ENCODE measurements around the gene ANTXR1. TPM values are rescaled to one million over a fixed set of nuclear protein-coding genes. Genes with fewer than 3 reads are reported as not detected.

Gene ANTXR1
- total and polyA plus RNA-seq, 9 of the 15 experiments (the other 6 are each of a cell fraction or from before 2014, with no cell fraction given): 0.07 to 1.00 (median 0.54) TPM

DNA sequence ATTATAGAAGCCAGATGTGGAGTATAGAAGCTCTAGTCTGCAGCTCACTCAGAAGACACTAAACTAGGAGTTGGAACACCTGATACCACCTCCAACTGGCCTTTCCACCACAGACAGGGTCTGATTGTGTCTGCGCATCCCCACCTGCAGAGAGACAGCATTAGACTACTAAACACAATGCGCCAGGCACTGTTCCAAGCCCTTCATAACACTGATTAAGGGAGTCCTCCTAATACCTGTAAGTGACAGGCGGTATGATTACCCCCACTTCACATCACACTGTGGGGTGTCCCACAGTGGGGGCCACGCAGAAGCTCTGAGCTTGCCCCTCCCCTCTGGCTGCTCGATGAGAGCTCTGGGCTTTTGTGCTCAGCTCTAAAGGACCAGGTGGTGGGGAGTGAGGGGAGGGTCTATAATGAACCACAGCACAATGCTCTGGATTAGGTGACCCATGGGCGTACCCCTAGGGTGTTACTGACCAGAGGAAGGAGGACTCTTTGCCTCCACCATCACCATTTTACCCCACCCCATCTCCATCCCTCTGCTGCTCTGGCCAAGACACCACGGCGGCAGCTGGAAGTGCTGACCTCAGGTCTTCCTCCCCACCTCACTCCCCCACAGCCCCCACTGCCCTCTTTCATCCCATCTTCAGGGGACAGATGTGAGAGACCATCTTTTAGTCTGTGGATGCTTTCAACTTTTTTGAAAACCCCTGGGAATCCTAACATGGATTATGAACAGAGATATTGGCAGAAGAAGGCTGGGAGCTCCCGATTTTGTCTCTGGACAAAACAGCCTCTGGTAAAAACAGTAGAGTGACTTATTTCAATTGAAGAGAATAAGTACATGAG, 228.9 kb downstream of the ANTXR1 start (continued):
- no peak for TF ChIP-seq HEY1 (CRISPR knock-in tag; IDR thresholded peaks at IDR 0.05; ENCODE audit: borderline replicate concordance)
- no peak for TF ChIP-seq EZH2 (IDR thresholded peaks at IDR 0.05; ENCODE audit: borderline replicate concordance, low read depth, low read length)
- TF ChIP-seq CC2D1A (IDR thresholded peaks at IDR 0.05): no peak
- no peak for TF ChIP-seq GTF2E2 (tag; IDR thresholded peaks at IDR 0.05)
- no peak for TF ChIP-seq SUPT5H (IDR thresholded peaks at IDR 0.05)
- no peak for TF ChIP-seq CHD7 (IDR thresholded peaks at IDR 0.05; ENCODE audit: low read depth, low read length)
- no peak for TF ChIP-seq CAMTA2 (CRISPR knock-in tag; conservative IDR thresholded peaks at IDR 0.05)
- no peak for TF ChIP-seq ZFP36 (IDR thresholded peaks at IDR 0.05; ENCODE audit: low read depth, low read length, partially characterized antibody)
- TF ChIP-seq ZNF197 (CRISPR knock-in tag; IDR thresholded peaks at IDR 0.05; ENCODE audit: low read depth): no peak
- no peak for TF ChIP-seq SMC3 (conservative IDR thresholded peaks at IDR 0.05; ENCODE audit: insufficient read depth, low read depth, low read length)
- TF ChIP-seq, protein P1, sequence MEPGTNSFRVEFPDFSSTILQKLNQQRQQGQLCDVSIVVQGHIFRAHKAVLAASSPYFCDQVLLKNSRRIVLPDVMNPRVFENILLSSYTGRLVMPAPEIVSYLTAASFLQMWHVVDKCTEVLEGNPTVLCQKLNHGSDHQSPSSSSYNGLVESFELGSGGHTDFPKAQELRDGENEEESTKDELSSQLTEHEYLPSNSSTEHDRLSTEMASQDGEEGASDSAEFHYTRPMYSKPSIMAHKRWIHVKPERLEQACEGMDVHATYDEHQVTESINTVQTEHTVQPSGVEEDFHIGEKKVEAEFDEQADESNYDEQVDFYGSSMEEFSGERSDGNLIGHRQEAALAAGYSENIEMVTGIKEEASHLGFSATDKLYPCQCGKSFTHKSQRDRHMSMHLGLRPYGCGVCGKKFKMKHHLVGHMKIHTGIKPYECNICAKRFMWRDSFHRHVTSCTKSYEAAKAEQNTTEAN (CRISPR knock-in tag; IDR thresholded peaks at IDR 0.05): no peak
